Measurements from ENCODE around the gene CEACAM5. TPM values are rescaled to one million over a fixed set of nuclear protein-coding genes. Genes with fewer than 3 reads are reported as not detected.

Gene CEACAM5
- total and polyA plus RNA-seq, 2 of the 4 experiments (the other 2 are of a cell fraction) = not detected

- no TSS peak for BruUV-seq (replicated peaks)
Measured at GRCh38 chr19:41720103-41720502, 11.7 kb downstream of the CEACAM5 start.

More at GRCh38 chr19:41720103-41720502, 11.7 kb downstream of the CEACAM5 start:
- intact Hi-C loops (cut with micrococcal nuclease) = no loop called here
- Histone ChIP-seq H3K18ac (ENCODE audit: low read depth, low read length) (no peak overlapping the region), H2AK9ac (replicated peaks; ENCODE audit: low read depth, low read length, poor library complexity) (no peak overlapping the region), H3K23ac (ENCODE audit: low read depth, low read length) (no peak overlapping the region), H2BK120ac (ENCODE audit: low read depth, low read length) (no peak overlapping the region), H3K4ac (ENCODE audit: low read depth, low read length) (no peak overlapping the region), H3K9ac (ENCODE audit: low read depth, low read length) (no peak overlapping the region), H3K9me1 (ENCODE audit: insufficient read depth, low read length) (no peaks in the 10 kb centered on the region), H2BK15ac (ENCODE audit: low read depth, low read length) (no peak overlapping the region), H4K5ac (ENCODE audit: low read depth, low read length) (no peak overlapping the region), H2AK5ac (ENCODE audit: low read depth, low read length) (no peak overlapping the region), H3K4me3 (ENCODE audit: insufficient read depth, low read depth, low read length) (no peak overlapping the region), H3K79me1 (ENCODE audit: low read depth in 1 of 2, low read length in 2 of 2) (no peaks in the 10 kb centered on the region), H3K9me3 (ENCODE audit: control insufficient read depth, insufficient read depth, low read length) (no peaks in the 10 kb centered on the region), H4K91ac (ENCODE audit: insufficient read depth, low read depth, low read length) (no peak overlapping the region), H3K27ac (ENCODE audit: insufficient read depth, low read length) (no peak overlapping the region), H3K14ac (replicated peaks; ENCODE audit: low read depth, low read length) (no peak overlapping the region), H4K8ac (ENCODE audit: low read depth in 2 of 2, low read length in 2 of 2) (no peak overlapping the region), H3K4me1 (ENCODE audit: control insufficient read depth, insufficient read depth, low read length) (no peaks in the 10 kb centered on the region), H3K56ac (ENCODE audit: extremely low read depth, insufficient read depth, low read length) (no peak overlapping the region), H3K27me3 (ENCODE audit: control insufficient read depth, insufficient read depth, low read length) (peaks cover 2% of the 10 kb centered on the region; the same call in 1 of the 2 replicates), H4K20me1 (ENCODE audit: insufficient read depth, low read length) (no peaks in the 10 kb centered on the region), H2AFZ (replicated peaks; ENCODE audit: low read length, poor library complexity) (no peak overlapping the region), H2BK20ac (ENCODE audit: low read depth, low read length) (no peak overlapping the region), H3K4me2 (ENCODE audit: low read depth, low read length) (no peak overlapping the region), H2BK5ac (ENCODE audit: low read depth, low read length, poor library complexity, severe bottlenecking) (no peak overlapping the region), H3K36me3 (ENCODE audit: control insufficient read depth, insufficient read depth, low read length) (no peaks in the 10 kb centered on the region)
- in situ Hi-C loops (cut with MboI; ENCODE audit: low sequenced_read_pairs) = no loop called here
- DNase-seq = no peak
- dilution Hi-C loops (cut with HindIII; ENCODE audit: low sequenced_read_pairs, unreplicated experiment) = no loop called here
- ChIA-PET POLR2A (ENCODE audit: unreplicated experiment) (no interaction called here), CTCF (no interaction called here)
- ATAC-seq (ENCODE audit: low read depth) = no peak
- no CpG with 5 or more reads among the region's 3 CpGs for WGBS, 2 experiments (ENCODE audit: extremely low coverage in 2 of 2, insufficient read length in 1 of 2)
- no peak for TF ChIP-seq RCOR1 (IDR thresholded peaks at IDR 0.05; ENCODE audit: insufficient replicate concordance, low read length)
- no peak for TF ChIP-seq MAFK (IDR thresholded peaks at IDR 0.05; ENCODE audit: low read depth, low read length)
- TF ChIP-seq RAD21 (IDR thresholded peaks at IDR 0.05; ENCODE audit: low read length) = no peak
- no peak for TF ChIP-seq NFE2L2 (IDR thresholded peaks at IDR 0.05; ENCODE audit: low read depth, low read length)
- TF ChIP-seq SMC3 (IDR thresholded peaks at IDR 0.05; ENCODE audit: low read depth, low read length) = no peak
- TF ChIP-seq CTCF (conservative IDR thresholded peaks at IDR 0.05; ENCODE audit: low read depth, low read length) = no peak
- TF ChIP-seq BHLHE40 (IDR thresholded peaks at IDR 0.05; ENCODE audit: low read depth, low read length) = no peak
- TF ChIP-seq MAZ (IDR thresholded peaks at IDR 0.05; ENCODE audit: borderline replicate concordance, low read depth, low read length) = no peak
- no peak for TF ChIP-seq USF2 (IDR thresholded peaks at IDR 0.05; ENCODE audit: low read depth, low read length)
- TF ChIP-seq CHD1 (IDR thresholded peaks at IDR 0.05; ENCODE audit: low read depth, low read length) = no peak
- TF ChIP-seq CEBPB (IDR thresholded peaks at IDR 0.05; ENCODE audit: low read depth, low read length) = no peak
- no peak for TF ChIP-seq POLR2A (IDR thresholded peaks at IDR 0.05; ENCODE audit: low read depth, low read length)
- TF ChIP-seq MXI1 (IDR thresholded peaks at IDR 0.05; ENCODE audit: borderline replicate concordance, low read depth, low read length) = no peak
- TF ChIP-seq ELK1 (IDR thresholded peaks at IDR 0.05; ENCODE audit: borderline replicate concordance, low read depth, low read length) = no peak
- no peak for TF ChIP-seq FOS (IDR thresholded peaks at IDR 0.05; ENCODE audit: low read depth, low read length)
- no peak for TF ChIP-seq RFX5 (IDR thresholded peaks at IDR 0.05; ENCODE audit: low read depth, low read length)

Data from IMR-90 (cell line).